ENCODE measurements around the gene LRRC28.

The LRRC28 gene

GRCh38 chr15:99341786-99342185 lies 90.5 kb downstream of the LRRC28 start:
- TF ChIP-seq YY1 (IDR thresholded peaks at IDR 0.05; ENCODE audit: insufficient read depth, insufficient read length): no peak
- no peak for TF ChIP-seq ZNF274 (IDR thresholded peaks at IDR 0.05; ENCODE audit: low read depth, low read length)
- no peak for TF ChIP-seq SUZ12 (IDR thresholded peaks at IDR 0.05; ENCODE audit: extremely low read depth, insufficient read depth, insufficient read length)
- H3K9ac ChIP-seq (ENCODE audit: insufficient read length, low read depth): no peak overlapping the region
- no peak overlapping the region for H3K4me3 ChIP-seq (ENCODE audit: insufficient read length, low read depth)
- no peaks in the 10 kb centered on the region for H3K27me3 ChIP-seq (ENCODE audit: insufficient read depth, insufficient read length)
- H3K36me3 ChIP-seq (ENCODE audit: insufficient read depth, insufficient read length, low read length): no peaks in the 10 kb centered on the region
- DNase-seq (ENCODE audit: low read depth, low spot score): no peak
- H3K4me1 ChIP-seq (ENCODE audit: insufficient read depth, insufficient read length): no peaks in the 10 kb centered on the region
- H3K9me3 ChIP-seq (ENCODE audit: insufficient read depth, low read length): no peaks in the 10 kb centered on the region

DNA sequence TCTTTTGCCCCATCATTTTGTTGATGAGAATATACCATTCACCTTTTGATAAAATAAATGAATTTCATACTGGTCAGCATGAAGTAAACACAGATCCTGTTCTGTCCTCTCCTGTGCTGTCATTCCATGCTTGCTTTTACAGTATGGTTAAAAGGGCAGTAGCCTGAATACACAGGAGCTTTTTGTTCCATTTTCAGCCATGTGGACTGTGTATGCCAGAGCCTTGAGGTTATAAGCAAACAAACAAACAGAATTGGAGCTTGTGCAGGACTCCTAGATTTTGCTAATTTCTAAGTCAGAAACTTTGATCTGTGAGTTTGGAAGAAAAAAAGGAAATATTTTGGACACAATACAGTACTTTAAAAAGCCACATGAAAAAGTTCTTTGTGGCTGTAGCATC lies 91.9 kb downstream of the LRRC28 start:
- H3K4me3 ChIP-seq (ENCODE audit: insufficient read length, low read depth): no peak overlapping the region
- no peak for TF ChIP-seq ZNF274 (IDR thresholded peaks at IDR 0.05; ENCODE audit: low read depth, low read length)
- no peak for TF ChIP-seq SUZ12 (IDR thresholded peaks at IDR 0.05; ENCODE audit: extremely low read depth, insufficient read depth, insufficient read length)
- no peak for TF ChIP-seq YY1 (IDR thresholded peaks at IDR 0.05; ENCODE audit: insufficient read depth, insufficient read length)
- H3K36me3 ChIP-seq (ENCODE audit: insufficient read depth, insufficient read length, low read length): no peaks in the 10 kb centered on the region
- H3K27me3 ChIP-seq (ENCODE audit: insufficient read depth, insufficient read length): no peaks in the 10 kb centered on the region
- H3K9ac ChIP-seq (ENCODE audit: insufficient read length, low read depth): no peak overlapping the region
- DNase-seq (ENCODE audit: low read depth, low spot score): no peak
- no peaks in the 10 kb centered on the region; the same call in 1 of the 2 replicates for H3K9me3 ChIP-seq (ENCODE audit: insufficient read depth, low read length)
- no peaks in the 10 kb centered on the region for H3K4me1 ChIP-seq (ENCODE audit: insufficient read depth, insufficient read length)

DNA sequence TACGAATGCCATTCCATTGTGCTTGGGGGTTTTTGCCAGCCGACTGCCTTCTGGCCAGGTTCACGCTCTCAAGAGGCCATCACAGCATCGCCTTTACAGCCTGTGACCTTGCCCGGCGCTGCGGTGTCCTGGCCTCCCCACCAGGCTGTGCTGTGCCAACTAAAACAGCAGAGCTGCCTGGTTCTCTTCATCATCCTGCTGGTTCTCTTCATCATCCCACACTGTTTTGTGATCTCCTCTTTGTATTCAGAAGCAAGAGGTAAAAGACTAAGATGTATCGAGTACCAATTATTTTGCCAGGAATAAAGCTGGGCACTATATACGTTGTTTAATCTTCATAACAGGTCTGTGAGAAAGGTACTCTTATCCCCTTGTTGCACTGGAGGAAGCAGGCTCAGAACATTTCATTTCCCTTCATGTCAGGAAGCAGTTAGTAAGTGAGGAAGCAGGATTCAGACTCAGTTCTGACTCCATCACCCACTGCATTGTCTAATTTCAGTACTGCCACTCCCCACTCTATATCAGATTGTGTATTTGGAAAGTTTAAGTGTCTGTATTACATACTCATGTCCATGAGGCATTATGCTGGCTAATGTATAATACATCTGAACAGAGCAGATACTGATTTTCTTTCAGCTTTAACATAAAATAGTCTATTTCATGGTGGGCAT lies 92.7 kb downstream of the LRRC28 start:
- Histone ChIP-seq H3K9ac (ENCODE audit: insufficient read length, low read depth) (no peak overlapping the region), H3K9me3 (ENCODE audit: insufficient read depth, low read length) (peaks cover under 1% of the 10 kb centered on the region; the same call in 1 of the 2 replicates), H3K4me3 (ENCODE audit: insufficient read length, low read depth) (no peak overlapping the region), H3K4me1 (ENCODE audit: insufficient read depth, insufficient read length) (no peaks in the 10 kb centered on the region), H3K36me3 (ENCODE audit: insufficient read depth, insufficient read length, low read length) (no peaks in the 10 kb centered on the region), H3K27me3 (ENCODE audit: insufficient read depth, insufficient read length) (no peaks in the 10 kb centered on the region)
- TF ChIP-seq ZNF274 (IDR thresholded peaks at IDR 0.05; ENCODE audit: low read depth, low read length) (no peak), YY1 (IDR thresholded peaks at IDR 0.05; ENCODE audit: insufficient read depth, insufficient read length) (no peak), SUZ12 (IDR thresholded peaks at IDR 0.05; ENCODE audit: extremely low read depth, insufficient read depth, insufficient read length) (no peak)
- DNase-seq (ENCODE audit: low read depth, low spot score): peak; percentile 13

DNA sequence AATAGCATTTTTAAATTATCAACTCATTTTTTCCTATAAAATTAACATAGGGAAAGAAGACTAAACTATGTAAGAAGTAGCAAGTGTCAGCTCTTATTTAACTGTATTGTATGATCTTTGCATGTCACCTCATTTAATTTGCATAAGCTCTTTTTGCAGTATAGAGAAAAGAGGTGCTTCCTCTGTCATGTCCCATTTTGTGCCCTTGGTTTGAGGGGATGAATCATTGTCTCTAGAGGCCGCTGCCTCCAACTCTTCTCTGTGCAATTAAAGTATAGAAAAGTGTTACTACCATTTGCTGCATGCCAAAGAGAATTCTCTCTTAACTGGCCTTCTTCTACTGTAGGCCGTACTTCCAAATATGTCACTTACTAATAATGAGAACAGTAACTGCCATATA lies 93.4 kb downstream of the LRRC28 start:
- DNase-seq (ENCODE audit: low read depth, low spot score): no peak
- TF ChIP-seq YY1 (IDR thresholded peaks at IDR 0.05; ENCODE audit: insufficient read depth, insufficient read length): no peak
- no peak for TF ChIP-seq ZNF274 (IDR thresholded peaks at IDR 0.05; ENCODE audit: low read depth, low read length)
- no peak for TF ChIP-seq SUZ12 (IDR thresholded peaks at IDR 0.05; ENCODE audit: extremely low read depth, insufficient read depth, insufficient read length)
- peaks cover 6% of the 10 kb centered on the region; the same call in 1 of the 2 replicates for H3K9me3 ChIP-seq (ENCODE audit: insufficient read depth, low read length)

DNA sequence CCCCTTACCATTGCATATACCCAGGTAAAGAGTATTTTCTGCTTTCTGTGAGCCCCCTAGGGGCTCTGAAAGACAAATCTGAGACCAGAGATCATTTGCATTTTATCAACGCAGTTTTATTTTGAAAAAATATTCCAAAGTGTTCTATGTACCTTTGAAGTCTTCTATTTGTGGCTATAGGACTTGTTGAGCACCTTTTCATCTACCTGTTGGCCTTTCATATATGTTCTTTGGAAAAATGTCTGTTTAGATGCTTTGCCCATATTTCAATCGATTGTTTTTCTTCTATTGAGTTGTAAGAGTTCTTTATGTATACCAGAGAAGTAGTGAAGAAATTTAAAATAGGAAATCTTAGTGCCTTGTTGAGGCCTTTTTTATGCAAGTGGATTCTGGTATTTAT lies 94.0 kb downstream of the LRRC28 start:
- no peaks in the 10 kb centered on the region for H3K27me3 ChIP-seq (ENCODE audit: insufficient read depth, insufficient read length)
- H3K9ac ChIP-seq (ENCODE audit: insufficient read length, low read depth): no peak overlapping the region
- TF ChIP-seq SUZ12 (IDR thresholded peaks at IDR 0.05; ENCODE audit: extremely low read depth, insufficient read depth, insufficient read length): no peak
- no peak for TF ChIP-seq ZNF274 (IDR thresholded peaks at IDR 0.05; ENCODE audit: low read depth, low read length)
- no peak for TF ChIP-seq YY1 (IDR thresholded peaks at IDR 0.05; ENCODE audit: insufficient read depth, insufficient read length)
- no peak for DNase-seq (ENCODE audit: low read depth, low spot score)
- no peaks in the 10 kb centered on the region for H3K36me3 ChIP-seq (ENCODE audit: insufficient read depth, insufficient read length, low read length)
- H3K4me1 ChIP-seq (ENCODE audit: insufficient read depth, insufficient read length): no peaks in the 10 kb centered on the region
- H3K4me3 ChIP-seq (ENCODE audit: insufficient read length, low read depth): no peak overlapping the region
- peaks cover 6% of the 10 kb centered on the region; the same call in 1 of the 2 replicates for H3K9me3 ChIP-seq (ENCODE audit: insufficient read depth, low read length)

More for the DNA sequence above, 93.4 kb downstream of the LRRC28 start:
- H3K4me3 ChIP-seq (ENCODE audit: insufficient read length, low read depth): no peak overlapping the region
- H3K9ac ChIP-seq (ENCODE audit: insufficient read length, low read depth): no peak overlapping the region
- H3K4me1 ChIP-seq (ENCODE audit: insufficient read depth, insufficient read length): no peaks in the 10 kb centered on the region
- no peaks in the 10 kb centered on the region for H3K27me3 ChIP-seq (ENCODE audit: insufficient read depth, insufficient read length)
- no peaks in the 10 kb centered on the region for H3K36me3 ChIP-seq (ENCODE audit: insufficient read depth, insufficient read length, low read length)

DNA sequence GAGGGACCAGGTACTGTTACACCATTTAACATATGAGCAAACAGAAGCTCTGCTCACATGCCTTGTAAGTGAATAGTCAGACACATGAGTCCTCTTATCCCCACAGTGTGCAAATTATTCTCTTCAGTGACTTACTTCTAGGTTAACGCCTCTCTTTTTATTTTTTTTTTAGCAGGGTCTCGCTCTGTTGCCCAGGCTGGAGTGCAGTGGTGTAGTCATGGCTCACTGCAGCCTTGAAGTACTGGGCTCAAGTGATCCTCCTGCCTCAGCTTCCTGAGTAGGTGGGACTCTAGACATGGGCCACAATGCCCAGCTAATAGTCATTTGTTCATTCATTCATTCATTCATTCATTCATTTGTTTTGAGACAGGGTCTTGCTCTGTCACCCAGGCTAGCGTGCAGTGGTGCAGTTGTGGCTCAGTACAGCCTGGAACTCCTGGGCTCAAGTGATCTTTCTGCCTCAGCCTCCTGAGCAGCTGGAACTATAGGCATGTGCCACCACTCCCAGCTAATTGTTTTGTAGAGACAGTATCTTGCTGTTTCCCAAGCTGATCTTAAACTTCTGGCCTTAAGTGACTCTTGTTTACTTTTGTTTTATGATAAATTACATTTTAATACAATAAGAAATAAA lies 94.7 kb downstream of the LRRC28 start:
- Histone ChIP-seq H3K36me3 (ENCODE audit: insufficient read depth, insufficient read length, low read length) (no peaks in the 10 kb centered on the region), H3K4me3 (ENCODE audit: insufficient read length, low read depth) (no peak overlapping the region), H3K27me3 (ENCODE audit: insufficient read depth, insufficient read length) (no peaks in the 10 kb centered on the region), H3K9ac (ENCODE audit: insufficient read length, low read depth) (no peak overlapping the region), H3K9me3 (ENCODE audit: insufficient read depth, low read length) (peaks cover 6% of the 10 kb centered on the region; the same call in 1 of the 2 replicates), H3K4me1 (ENCODE audit: insufficient read depth, insufficient read length) (peaks cover 3% of the 10 kb centered on the region)
- no peak for DNase-seq (ENCODE audit: low read depth, low spot score)
- no peak for TF ChIP-seq YY1 (IDR thresholded peaks at IDR 0.05; ENCODE audit: insufficient read depth, insufficient read length)
- TF ChIP-seq SUZ12 (IDR thresholded peaks at IDR 0.05; ENCODE audit: extremely low read depth, insufficient read depth, insufficient read length): no peak
- no peak for TF ChIP-seq ZNF274 (IDR thresholded peaks at IDR 0.05; ENCODE audit: low read depth, low read length)

- no peaks in the 10 kb centered on the region for H3K36me3 ChIP-seq (ENCODE audit: insufficient read depth, insufficient read length, low read length)
- H3K4me3 ChIP-seq (ENCODE audit: insufficient read length, low read depth): no peak overlapping the region
- DNase-seq (ENCODE audit: low read depth, low spot score): no peak
- peaks cover 3% of the 10 kb centered on the region for H3K4me1 ChIP-seq (ENCODE audit: insufficient read depth, insufficient read length)
- TF ChIP-seq SUZ12 (IDR thresholded peaks at IDR 0.05; ENCODE audit: extremely low read depth, insufficient read depth, insufficient read length): no peak
- TF ChIP-seq ZNF274 (IDR thresholded peaks at IDR 0.05; ENCODE audit: low read depth, low read length): no peak
- TF ChIP-seq YY1 (IDR thresholded peaks at IDR 0.05; ENCODE audit: insufficient read depth, insufficient read length): no peak
- H3K27me3 ChIP-seq (ENCODE audit: insufficient read depth, insufficient read length): no peaks in the 10 kb centered on the region
- peaks cover 6% of the 10 kb centered on the region; the same call in 1 of the 2 replicates for H3K9me3 ChIP-seq (ENCODE audit: insufficient read depth, low read length)
- H3K9ac ChIP-seq (ENCODE audit: insufficient read length, low read depth): no peak overlapping the region
These were observed 96.3 kb downstream of the LRRC28 start for GRCh38 chr15:99347574-99347973.

Data from NT2/D1 (cell line).